ENCODE data around the gene ZRANB1.
A peak's percentile ranks its signal among the peaks of the same experiment; 100 is the strongest.

ZRANB1 gene

GRCh38 chr10:124997306-124997705, 55.4 kb downstream of the ZRANB1 start:
- Mint-ChIP-seq H3K4me1 (no peaks in the 10 kb centered on the region), H3K4me3 (no peak overlapping the region), H3K27me3 (ENCODE audit: low read depth, poor library complexity) (no peaks in the 10 kb centered on the region), H3K9me3 (no peaks in the 10 kb centered on the region), H3K36me3 (ENCODE audit: low read depth) (peaks cover 57% of the 10 kb centered on the region), H3K27ac (peak overlapping the region; percentile 63)
- DNase-seq: no peak
- no peak for TF ChIP-seq CTCF (IDR thresholded peaks at IDR 0.05)

- Mint-ChIP-seq H3K9me3 (no peaks in the 10 kb centered on the region), H3K4me3 (no peak overlapping the region), H3K27me3 (ENCODE audit: low read depth, poor library complexity) (no peaks in the 10 kb centered on the region), H3K27ac (peak overlapping the region; percentile 63), H3K36me3 (ENCODE audit: low read depth) (peaks cover 50% of the 10 kb centered on the region), H3K4me1 (no peaks in the 10 kb centered on the region)
- no peak for DNase-seq
- TF ChIP-seq CTCF (IDR thresholded peaks at IDR 0.05): no peak
These were observed 56.1 kb downstream of the ZRANB1 start for GRCh38 chr10:124997771-124998623.

- no peaks in the 10 kb centered on the region for H3K27me3 Mint-ChIP-seq (ENCODE audit: low read depth, poor library complexity)
- TF ChIP-seq CTCF (IDR thresholded peaks at IDR 0.05): no peak
- no peak for DNase-seq
- H3K27ac Mint-ChIP-seq: no peak overlapping the region
- H3K4me1 Mint-ChIP-seq: no peaks in the 10 kb centered on the region
- peaks cover 42% of the 10 kb centered on the region for H3K36me3 Mint-ChIP-seq (ENCODE audit: low read depth)
- no peaks in the 10 kb centered on the region for H3K9me3 Mint-ChIP-seq
- H3K4me3 Mint-ChIP-seq: no peak overlapping the region
These were observed 56.8 kb downstream of the ZRANB1 start for GRCh38 chr10:124998624-124999291.

GRCh38 chr10:124999433-125000365, 57.8 kb downstream of the ZRANB1 start:
- no peak for DNase-seq
- Mint-ChIP-seq H3K4me3 (no peak overlapping the region), H3K27ac (peak overlapping the region; percentile 79), H3K36me3 (ENCODE audit: low read depth) (peaks cover 33% of the 10 kb centered on the region), H3K27me3 (ENCODE audit: low read depth, poor library complexity) (no peaks in the 10 kb centered on the region), H3K9me3 (no peaks in the 10 kb centered on the region), H3K4me1 (no peaks in the 10 kb centered on the region)
- TF ChIP-seq CTCF (IDR thresholded peaks at IDR 0.05): no peak

- peaks cover 25% of the 10 kb centered on the region for H3K36me3 Mint-ChIP-seq (ENCODE audit: low read depth)
- no peak for DNase-seq
- H3K27ac Mint-ChIP-seq: no peak overlapping the region
- no peaks in the 10 kb centered on the region for H3K9me3 Mint-ChIP-seq
- H3K27me3 Mint-ChIP-seq (ENCODE audit: low read depth, poor library complexity): no peaks in the 10 kb centered on the region
- TF ChIP-seq CTCF (IDR thresholded peaks at IDR 0.05): no peak
- no peaks in the 10 kb centered on the region for H3K4me1 Mint-ChIP-seq
- H3K4me3 Mint-ChIP-seq: no peak overlapping the region
These were observed 58.7 kb downstream of the ZRANB1 start for GRCh38 chr10:125000366-125001312.

Data from nephron progenitor cell (in vitro differentiated cells).